Thyroid gland (tissue), 4 donors: ENCODE data around the gene USP36. TPM values are rescaled to one million over a fixed set of nuclear protein-coding genes. Genes with fewer than 3 reads are reported as not detected.

Experiments
- DNase-seq, 2 donors: peaks; one replicate each; pipeline ENCODE4 v3.0.0-alpha.2; 2019
- H3K27ac ChIP-seq, 3 donors: fragments of 200-600 bp; sonication (generic); 1 replicate in 2 of 3; 2 replicates in 1 of 3; pipeline ENCODE4 v1.5.1; 2016 to 2019; ENCODE audit warnings: mild to moderate bottlenecking in 1 of 3, moderate library complexity in 1 of 3
- H3K27me3 ChIP-seq: fragments of 200-600 bp; sonication (generic); one replicate; pipeline ENCODE4 v1.5.1; 2019
- H3K36me3 ChIP-seq, 2 donors: fragments of 200-600 bp; sonication (generic); one replicate each; pipeline ENCODE4 v1.5.1; 2016 to 2019
- H3K4me1 ChIP-seq, 2 donors: fragments of 200-600 bp; sonication (generic); one replicate each; pipeline ENCODE4 v1.5.1; 2017 to 2019
- H3K4me3 ChIP-seq, 3 donors: fragments of 200-600 bp; sonication (generic); replicated peaks in 1 of 3; 1 replicate in 2 of 3; 2 replicates in 1 of 3; pipeline ENCODE4 v1.5.1; 2016; ENCODE audit warnings: mild to moderate bottlenecking in 1 of 3
- H3K9me3 ChIP-seq: fragments of 200-600 bp; sonication (generic); one replicate; pipeline ENCODE4 v1.5.1; 2017
- POLR2A ChIP-seq, 2 donors: fragments of 450-650 bp; IDR thresholded peaks; one replicate each; pipeline ENCODE4 v1.6.1; 2017; ENCODE audit warnings: antibody characterized with exemption in 2 of 2, mild to moderate bottlenecking in 2 of 2, moderate library complexity in 1 of 2
- WGBS, 2 donors: methylation state at CpG; one replicate each; pipeline ENCODE4 v1.1.5; 2017; 5-methylcytosine and 5-hydroxymethylcytosine counted together
- intact Hi-C: fragments of 100-400 bp; cut with DNase I; formaldehyde crosslinking; loops from one replicate; pipeline ENCODE4 v1.15.1; 2023
- total RNA-seq, 4 donors: library from RNA; depleted of rRNA; stranded (reverse); fragments of >200 nt; gene quantifications; one replicate each; pipeline ENCODE4 v1.2.3, GENCODE V29; 2016
- TF ChIP-seq, protein P1 (sequence below), 6 experiments: fragments of 200-600 bp in 3 of 6; fragments of 450-650 bp in 3 of 6; sonication (generic) in 3 of 6; IDR thresholded peaks; one replicate each; pipeline ENCODE4 v1.5.1; 2016 to 2019; ENCODE audit warnings: antibody characterized with exemption in 6 of 6, mild to moderate bottlenecking in 2 of 6, inconsistent platforms in 1 of 6, moderate library complexity in 1 of 6

The USP36 gene
- total RNA-seq, 4 donors from 2014 or later: 33.9 to 61.5 (median 46.6) TPM

DNA sequence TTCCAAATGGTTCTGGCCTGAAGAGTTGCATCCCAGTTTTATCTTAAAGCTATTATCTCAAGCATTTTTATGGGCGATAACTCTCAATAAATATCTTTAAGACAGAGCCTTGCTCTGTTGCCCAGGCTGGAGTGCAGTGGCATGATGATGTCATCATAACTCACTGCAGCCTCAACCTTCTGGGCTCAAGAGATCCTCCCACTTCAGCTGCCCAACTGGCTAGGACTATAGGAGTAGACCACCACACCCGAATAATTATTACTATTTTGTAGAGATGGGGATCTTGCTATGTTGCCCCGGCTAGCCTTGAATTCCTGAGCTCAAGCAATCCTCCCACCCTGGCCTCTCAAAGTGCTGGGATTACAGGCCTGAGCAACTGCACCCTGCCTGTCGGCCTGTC lies 32.5 kb downstream of the USP36 start:
- intact Hi-C loops: no loop called here
- H3K9me3 ChIP-seq: no peaks in the 10 kb centered on the region
- no peak overlapping the region for H3K4me3 ChIP-seq
- no peak for DNase-seq
- no peaks in the 10 kb centered on the region for H3K27me3 ChIP-seq
- WGBS, 2 donors: 92 to 98% methylated on average over 3 to 4 of the region's 4 CpGs
- H3K4me1 ChIP-seq: no peaks in the 10 kb centered on the region
- H3K36me3 ChIP-seq: peaks cover 49 to 72% of the 10 kb centered on the region in 2 donors
- H3K27ac ChIP-seq: no peak overlapping the region
- TF ChIP-seq POLR2A (IDR thresholded peaks at IDR 0.05): no peak
- TF ChIP-seq, protein P1, sequence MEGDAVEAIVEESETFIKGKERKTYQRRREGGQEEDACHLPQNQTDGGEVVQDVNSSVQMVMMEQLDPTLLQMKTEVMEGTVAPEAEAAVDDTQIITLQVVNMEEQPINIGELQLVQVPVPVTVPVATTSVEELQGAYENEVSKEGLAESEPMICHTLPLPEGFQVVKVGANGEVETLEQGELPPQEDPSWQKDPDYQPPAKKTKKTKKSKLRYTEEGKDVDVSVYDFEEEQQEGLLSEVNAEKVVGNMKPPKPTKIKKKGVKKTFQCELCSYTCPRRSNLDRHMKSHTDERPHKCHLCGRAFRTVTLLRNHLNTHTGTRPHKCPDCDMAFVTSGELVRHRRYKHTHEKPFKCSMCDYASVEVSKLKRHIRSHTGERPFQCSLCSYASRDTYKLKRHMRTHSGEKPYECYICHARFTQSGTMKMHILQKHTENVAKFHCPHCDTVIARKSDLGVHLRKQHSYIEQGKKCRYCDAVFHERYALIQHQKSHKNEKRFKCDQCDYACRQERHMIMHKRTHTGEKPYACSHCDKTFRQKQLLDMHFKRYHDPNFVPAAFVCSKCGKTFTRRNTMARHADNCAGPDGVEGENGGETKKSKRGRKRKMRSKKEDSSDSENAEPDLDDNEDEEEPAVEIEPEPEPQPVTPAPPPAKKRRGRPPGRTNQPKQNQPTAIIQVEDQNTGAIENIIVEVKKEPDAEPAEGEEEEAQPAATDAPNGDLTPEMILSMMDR (IDR thresholded peaks at IDR 0.05): no peak

DNA sequence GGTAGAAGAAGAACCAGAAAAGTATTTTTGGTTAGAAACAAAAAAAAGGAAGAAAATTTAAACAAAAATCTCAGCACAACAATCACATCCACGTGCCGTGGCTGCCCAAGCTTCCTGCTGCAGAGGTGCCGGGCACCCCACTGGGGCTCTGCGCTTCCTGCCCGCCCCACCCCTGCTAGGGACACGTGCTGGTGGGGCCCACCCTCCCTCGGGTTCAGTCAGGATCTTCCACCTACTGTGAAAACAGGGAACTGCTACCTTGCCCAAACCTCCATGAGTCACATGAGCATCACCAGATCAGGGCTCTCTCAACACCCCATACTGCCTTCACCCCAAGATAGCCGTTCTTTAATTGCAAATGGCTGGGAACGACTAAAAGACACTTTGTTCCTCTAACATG lies 34.2 kb downstream of the USP36 start:
- DNase-seq: no peak
- no peaks in the 10 kb centered on the region for H3K9me3 ChIP-seq
- intact Hi-C loops: no loop called here
- H3K4me3 ChIP-seq: no peak overlapping the region
- 78 to 80% methylated on average over 9 of the region's 9 CpGs for WGBS, 2 donors
- H3K4me1 ChIP-seq: no peaks in the 10 kb centered on the region
- H3K27ac ChIP-seq: no peak overlapping the region
- no peaks in the 10 kb centered on the region for H3K27me3 ChIP-seq
- TF ChIP-seq POLR2A (IDR thresholded peaks at IDR 0.05): no peak
- TF ChIP-seq, protein P1 (IDR thresholded peaks at IDR 0.05): no peak
- peaks cover 44 to 69% of the 10 kb centered on the region in 2 donors for H3K36me3 ChIP-seq

DNA sequence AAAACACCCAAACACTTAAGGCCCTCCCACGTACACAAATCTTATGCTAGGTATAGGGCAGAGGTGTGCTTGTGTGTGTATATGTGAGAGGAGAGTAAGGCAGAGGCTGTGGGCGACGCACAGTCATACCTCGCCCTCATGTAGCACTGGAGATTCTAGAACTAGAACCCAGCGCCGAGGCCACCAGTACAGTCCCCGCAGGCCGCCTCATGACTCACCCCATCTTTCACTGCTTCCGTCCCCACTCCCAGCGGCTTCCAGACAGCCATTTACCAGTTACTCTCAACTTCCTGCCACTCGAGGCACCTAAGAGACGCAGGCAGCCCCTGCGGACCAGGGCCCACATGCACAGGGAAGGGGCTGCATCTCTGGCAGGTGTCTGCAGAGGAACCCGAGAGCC lies 35.3 kb downstream of the USP36 start:
- no peaks in the 10 kb centered on the region for H3K4me1 ChIP-seq
- H3K36me3 ChIP-seq: peaks cover 42 to 63% of the 10 kb centered on the region in 2 donors
- intact Hi-C loops: no loop called here
- no peaks in the 10 kb centered on the region for H3K9me3 ChIP-seq
- no peak overlapping the region for H3K4me3 ChIP-seq
- 84 to 95% methylated on average over 13 to 14 of the region's 14 CpGs for WGBS, 2 donors
- TF ChIP-seq, protein P1 (IDR thresholded peaks at IDR 0.05): no peak
- no peak for TF ChIP-seq POLR2A (IDR thresholded peaks at IDR 0.05)
- H3K27ac ChIP-seq: peak overlapping the region in 2 of 3 donors; percentile 45 to 61
- no peaks in the 10 kb centered on the region for H3K27me3 ChIP-seq
- DNase-seq: no peak

DNA sequence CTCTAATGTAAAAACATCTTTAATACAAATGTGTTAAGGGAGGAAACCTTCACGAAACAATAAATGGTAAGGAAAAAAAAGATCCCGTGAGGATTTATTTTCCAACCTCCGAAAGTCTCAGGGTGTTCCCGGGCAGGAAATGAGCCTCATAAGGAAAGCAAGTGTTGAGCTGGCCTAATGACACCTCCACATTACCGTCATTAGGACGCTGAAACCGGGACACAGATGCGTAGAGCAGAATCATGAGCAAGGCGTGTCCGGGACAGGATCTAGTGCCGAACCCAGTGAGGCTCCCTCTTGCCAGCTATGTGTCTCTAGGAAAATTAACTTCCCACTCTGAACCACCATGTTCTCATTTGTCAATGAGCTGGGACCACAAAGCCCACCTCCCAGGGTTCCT lies 35.8 kb downstream of the USP36 start:
- no peak overlapping the region for H3K4me3 ChIP-seq
- intact Hi-C loops: no loop called here
- TF ChIP-seq, protein P1 (IDR thresholded peaks at IDR 0.05): no peak
- TF ChIP-seq POLR2A (IDR thresholded peaks at IDR 0.05): no peak
- WGBS, 2 donors: 77 to 90% methylated on average over 11 of the region's 11 CpGs
- DNase-seq: no peak
- H3K27ac ChIP-seq: peak overlapping the region in 2 of 3 donors; percentile 45 to 61
- H3K27me3 ChIP-seq: no peaks in the 10 kb centered on the region
- no peaks in the 10 kb centered on the region for H3K4me1 ChIP-seq
- no peaks in the 10 kb centered on the region for H3K9me3 ChIP-seq
- peaks cover 42 to 59% of the 10 kb centered on the region in 2 donors for H3K36me3 ChIP-seq

DNA sequence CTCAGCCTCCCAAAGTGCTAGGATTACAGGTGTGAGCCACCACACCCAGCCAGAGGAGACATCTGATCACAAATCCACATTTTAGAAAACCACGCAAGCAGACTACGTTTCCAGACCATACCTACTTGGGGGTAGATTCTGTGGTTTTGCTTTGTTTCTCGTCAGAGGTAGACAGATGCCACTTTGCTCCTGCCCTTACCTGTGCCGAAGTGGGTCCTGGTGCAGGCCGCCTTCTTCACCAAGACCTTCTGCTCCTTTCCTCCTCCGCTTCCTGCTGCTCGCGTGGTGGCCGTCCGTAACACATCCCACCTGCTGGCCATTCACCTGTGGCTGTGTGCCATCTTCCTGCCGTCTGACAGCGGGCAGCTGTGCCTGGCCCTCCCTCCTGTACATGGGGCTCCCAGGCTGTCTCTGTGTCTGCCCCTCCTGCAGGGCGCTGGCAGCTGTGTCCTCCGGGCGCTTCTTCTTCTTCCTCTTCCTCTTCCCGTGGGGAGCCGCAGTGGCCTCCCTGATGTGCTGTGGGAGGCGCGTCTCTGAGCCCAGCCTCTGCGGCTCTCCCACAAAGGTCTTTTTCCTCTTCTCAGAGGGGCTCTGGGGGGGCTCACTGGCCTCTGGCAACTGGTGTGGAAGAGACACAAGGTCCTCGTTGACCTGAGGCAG lies 37.3 kb downstream of the USP36 start:
- WGBS, 2 donors: 85 to 88% methylated on average over 19 to 21 of the region's 21 CpGs
- TF ChIP-seq, protein P1 (IDR thresholded peaks at IDR 0.05): no peak
- no peak for TF ChIP-seq POLR2A (IDR thresholded peaks at IDR 0.05)
- DNase-seq: no peak
- H3K9me3 ChIP-seq: no peaks in the 10 kb centered on the region
- H3K4me3 ChIP-seq: no peak overlapping the region
- no peaks in the 10 kb centered on the region for H3K4me1 ChIP-seq
- no peaks in the 10 kb centered on the region for H3K27me3 ChIP-seq
- intact Hi-C loops: no loop called here
- no peak overlapping the region for H3K27ac ChIP-seq
- peaks cover 48 to 61% of the 10 kb centered on the region in 2 donors for H3K36me3 ChIP-seq
